ENCODE results near the gene SFXN3.

DNA sequence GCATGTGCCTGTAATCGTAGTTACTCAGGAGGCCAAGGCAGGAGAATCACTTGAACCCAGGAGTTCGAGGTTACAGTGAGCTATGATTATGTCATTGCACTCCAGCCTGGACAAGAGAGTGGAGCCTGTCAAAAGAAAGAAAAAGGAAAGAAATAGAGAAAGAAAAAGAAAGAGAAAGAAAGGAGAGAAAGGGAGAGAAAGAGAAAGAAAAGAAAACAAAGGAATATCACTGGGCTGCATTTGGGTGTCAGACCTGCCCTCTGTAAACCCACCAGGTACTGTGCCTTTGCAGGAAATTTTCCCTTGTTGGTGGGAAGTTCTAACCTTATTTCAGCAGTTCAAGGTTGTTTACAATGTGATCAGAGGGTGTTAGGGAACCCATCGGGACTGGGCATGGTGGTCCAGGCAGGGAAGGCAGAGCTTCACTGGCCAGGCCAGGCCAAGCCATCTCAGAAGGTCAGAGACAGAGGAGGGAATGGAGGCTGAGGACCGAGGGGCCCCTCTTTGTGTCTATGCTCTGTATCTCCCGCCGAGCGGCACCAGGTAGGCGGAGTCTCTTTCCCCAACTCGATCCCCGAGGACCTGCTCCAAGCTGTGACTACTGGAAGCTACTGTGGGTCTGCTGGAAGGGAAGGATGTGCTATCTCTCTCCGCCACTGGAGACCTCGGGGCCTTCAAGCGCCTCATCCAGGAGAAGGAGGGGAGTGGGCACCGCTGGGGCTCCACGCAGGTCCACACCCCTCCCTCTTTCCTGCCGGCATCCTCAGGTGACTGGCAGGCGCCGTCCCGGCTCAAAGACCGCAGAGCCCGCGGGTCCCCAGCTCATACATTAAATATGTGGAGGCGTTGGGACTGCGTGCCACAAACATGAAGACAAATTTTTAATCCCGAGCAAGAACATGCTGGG is 15.6 kb downstream of the SFXN3 start:
- TF ChIP-seq, protein P1, sequence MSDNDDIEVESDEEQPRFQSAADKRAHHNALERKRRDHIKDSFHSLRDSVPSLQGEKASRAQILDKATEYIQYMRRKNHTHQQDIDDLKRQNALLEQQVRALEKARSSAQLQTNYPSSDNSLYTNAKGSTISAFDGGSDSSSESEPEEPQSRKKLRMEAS (IDR thresholded peaks at IDR 0.05) = no peak
- no peak for TF ChIP-seq EP300 (IDR thresholded peaks at IDR 0.05; ENCODE audit: borderline replicate concordance)
